Body of pancreas (tissue), 4 donors: ENCODE data around the gene GATAD2B. TPM values are rescaled to one million over a fixed set of nuclear protein-coding genes. Genes with fewer than 3 reads are reported as not detected.

ENCODE experiments used
- ATAC-seq: fragments of 150-250 bp; one replicate; pipeline ENCODE4 v1.9.1; 2016
- DNase-seq, 4 donors: peaks; one replicate each; pipeline ENCODE4 v3.0.0-alpha.2; 2019
- H3K27ac ChIP-seq, 4 donors: fragments of 200-600 bp; sonication (generic); 1 replicate in 3 of 4; 2 replicates in 1 of 4; pipeline versions ENCODE4 v1.5.1 to v1.6.1; 2016 to 2019; ENCODE audit warnings: mild to moderate bottlenecking in 1 of 4, mixed read lengths in 1 of 4, moderate library complexity in 1 of 4
- H3K27me3 ChIP-seq, 2 donors: fragments of 200-600 bp; sonication (generic); one replicate each; pipeline ENCODE4 v1.6.0; 2016; ENCODE audit warnings: mild to moderate bottlenecking in 1 of 2
- H3K36me3 ChIP-seq, 2 donors: fragments of 200-600 bp; sonication (generic); replicated peaks in 1 of 2; 2 replicates each; pipeline ENCODE4 v1.5.1; 2016; ENCODE audit warnings: low read depth in 2 of 2; ENCODE audit not compliant: insufficient read depth in 1 of 2
- H3K4me1 ChIP-seq: fragments of 200-600 bp; sonication (generic); one replicate; pipeline ENCODE4 v1.6.0; 2016
- H3K4me3 ChIP-seq, 2 donors: fragments of 200-600 bp; sonication (generic); 1 replicate in 1 of 2; 2 replicates in 1 of 2; pipeline ENCODE4 v1.5.1; 2016 to 2019
- H3K9me3 ChIP-seq, 3 donors: fragments of 200-600 bp; sonication (generic); 1 replicate in 2 of 3; 2 replicates in 1 of 3; pipeline ENCODE4 v1.5.1; 2016
- CTCF ChIP-seq, 7 experiments: fragments of 450-650 bp in 4 of 7; fragments of 200-600 bp in 3 of 7; sonication (generic) in 3 of 7; IDR thresholded peaks; one replicate each; pipeline ENCODE4 v1.5.1; 2016 to 2019; ENCODE audit warnings: antibody characterized with exemption in 7 of 7
- POLR2A ChIP-seq, 3 donors: fragments of 450-650 bp; IDR thresholded peaks; one replicate each; pipeline ENCODE4 v1.6.1; 2016; ENCODE audit warnings: antibody characterized with exemption in 3 of 3, mild to moderate bottlenecking in 2 of 3
- WGBS, 2 donors: methylation state at CpG; one replicate each; pipeline ENCODE4 v1.1.5; 2017; 5-methylcytosine and 5-hydroxymethylcytosine counted together
- intact Hi-C: fragments of 100-400 bp; cut with DNase I; formaldehyde crosslinking; loops from one replicate; pipeline ENCODE4 v1.15.1; 2023
- total RNA-seq, 2 donors: library from RNA; depleted of rRNA; stranded (reverse); fragments of >200 nt; gene quantifications; one replicate each; pipeline ENCODE4 v1.1.0, GENCODE V29; 2016

Gene GATAD2B
- total RNA-seq, 2 donors from 2014 or later, result 7.8 to 12.5 TPM

- no peaks in the 10 kb centered on the region for H3K36me3 ChIP-seq
- no peak for ATAC-seq
- H3K27ac ChIP-seq, result peak overlapping the region in 1 of 4 donors; percentile 24
- H3K27me3 ChIP-seq, result no peaks in the 10 kb centered on the region
- TF ChIP-seq POLR2A (IDR thresholded peaks at IDR 0.05) (no peak), CTCF (IDR thresholded peaks at IDR 0.05) (no peak)
- WGBS, 2 donors, result 64 to 67% methylated on average over 6 of the region's 6 CpGs
- peaks cover 4% of the 10 kb centered on the region for H3K4me1 ChIP-seq
- intact Hi-C loops, result no loop called here
- no peaks in the 10 kb centered on the region for H3K9me3 ChIP-seq
- no peak overlapping the region for H3K4me3 ChIP-seq
- no peak for DNase-seq
These were observed 56.5 kb downstream of the GATAD2B start for GRCh38 chr1:153866045-153866850.

- ATAC-seq, result no peak
- no peak overlapping the region for H3K27ac ChIP-seq
- 88 to 98% methylated on average over 3 of the region's 3 CpGs for WGBS, 2 donors
These were observed 62.5 kb downstream of the GATAD2B start for GRCh38 chr1:153860285-153860684.

GRCh38 chr1:153857505-153857904 lies 65.3 kb downstream of the GATAD2B start:
- Histone ChIP-seq H3K27me3 (no peaks in the 10 kb centered on the region), H3K4me3 (no peak overlapping the region), H3K9me3 (no peaks in the 10 kb centered on the region), H3K4me1 (no peaks in the 10 kb centered on the region), H3K36me3 (no peaks in the 10 kb centered on the region), H3K27ac (no peak overlapping the region)
- intact Hi-C loops, result no loop called here
- DNase-seq (no peak), ATAC-seq (no peak)
- TF ChIP-seq POLR2A (IDR thresholded peaks at IDR 0.05) (no peak), CTCF (IDR thresholded peaks at IDR 0.05) (no peak)
- 98 to 100% methylated on average over 2 of the region's 2 CpGs for WGBS, 2 donors

More at GRCh38 chr1:153860285-153860684, 62.5 kb downstream of the GATAD2B start:
- H3K4me3 ChIP-seq, result no peak overlapping the region
- TF ChIP-seq CTCF (IDR thresholded peaks at IDR 0.05), result no peak
- TF ChIP-seq POLR2A (IDR thresholded peaks at IDR 0.05), result no peak
- H3K9me3 ChIP-seq, result no peaks in the 10 kb centered on the region
- intact Hi-C loops, result no loop called here
- DNase-seq, result no peak
- H3K4me1 ChIP-seq, result no peaks in the 10 kb centered on the region
- H3K27me3 ChIP-seq, result no peaks in the 10 kb centered on the region
- H3K36me3 ChIP-seq, result no peaks in the 10 kb centered on the region

- no peak for TF ChIP-seq POLR2A (IDR thresholded peaks at IDR 0.05)
- intact Hi-C loops, result no loop called here
- no peak for DNase-seq
These were observed 66.0 kb downstream of the GATAD2B start for GRCh38 chr1:153856763-153857162.

GRCh38 chr1:153852170-153852569 lies 70.6 kb downstream of the GATAD2B start:
- Histone ChIP-seq H3K27me3 (no peaks in the 10 kb centered on the region), H3K9me3 (no peaks in the 10 kb centered on the region), H3K4me3 (no peak overlapping the region), H3K36me3 (peaks cover 0 to 2% of the 10 kb centered on the region in 2 donors), H3K4me1 (peaks cover 10% of the 10 kb centered on the region), H3K27ac (no peak overlapping the region)
- DNase-seq (no peak), ATAC-seq (no peak)
- 94 to 95% methylated on average over 3 to 5 of the region's 5 CpGs for WGBS, 2 donors
- intact Hi-C loops, result no loop called here
- TF ChIP-seq CTCF (IDR thresholded peaks at IDR 0.05) (no peak), POLR2A (IDR thresholded peaks at IDR 0.05) (no peak)

More at GRCh38 chr1:153856763-153857162, 66.0 kb downstream of the GATAD2B start:
- no peaks in the 10 kb centered on the region for H3K4me1 ChIP-seq
- H3K27me3 ChIP-seq, result no peaks in the 10 kb centered on the region
- H3K36me3 ChIP-seq, result peaks cover 0 to 2% of the 10 kb centered on the region in 2 donors
- no peak for ATAC-seq
- H3K9me3 ChIP-seq, result no peaks in the 10 kb centered on the region
- no peak overlapping the region for H3K4me3 ChIP-seq
- no peak overlapping the region for H3K27ac ChIP-seq
